Right hindlimb (tissue), 1 donor: ENCODE data around the gene POU2AF1.

Experiments used
- DNase-seq: peaks from one replicate; pipeline ENCODE4 v3.0.0-alpha.2; 2018

The POU2AF1 gene

DNA sequence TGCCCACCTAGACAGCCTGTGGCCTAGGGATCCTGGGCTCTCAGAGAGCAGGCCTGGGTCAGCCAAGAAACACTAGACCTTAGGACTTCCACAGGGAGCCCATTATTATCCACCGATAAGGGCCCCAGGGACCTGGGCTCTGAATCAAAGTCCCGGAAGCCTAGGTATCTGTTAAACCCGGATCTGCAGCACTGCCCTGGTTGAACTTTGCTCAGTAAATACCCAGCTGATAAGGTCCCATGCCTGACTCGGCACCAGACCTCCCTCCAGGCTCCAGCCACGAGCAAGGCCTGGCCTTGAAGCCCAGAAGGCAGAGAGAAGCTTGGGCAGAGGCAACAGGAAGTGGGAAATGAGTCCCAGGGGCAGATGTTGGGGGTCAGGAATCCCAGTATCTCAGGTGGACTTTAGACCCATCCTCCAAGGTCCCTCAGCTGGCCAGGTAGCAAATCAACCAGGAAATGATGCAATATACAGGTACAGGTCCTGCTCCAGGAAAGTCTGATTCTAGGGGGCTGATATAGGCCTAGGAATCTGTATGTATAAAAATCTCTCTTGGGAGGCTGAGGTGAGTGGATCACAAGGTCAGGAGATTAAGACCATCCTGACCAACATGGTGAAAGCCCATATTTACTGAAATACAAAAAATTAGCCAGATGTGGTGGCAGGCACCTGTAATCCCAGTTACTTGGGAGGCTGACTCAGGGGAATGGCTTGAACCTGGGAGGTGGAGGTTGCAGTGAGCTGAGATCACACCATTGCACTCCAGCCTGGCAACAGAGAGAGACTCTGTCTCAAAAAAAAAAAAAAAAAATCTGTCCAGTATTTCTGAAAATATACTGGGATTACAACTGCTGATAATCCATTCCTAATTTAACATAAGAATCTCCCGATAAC, 18.7 kb downstream of the POU2AF1 start:
- no peak for DNase-seq

DNA sequence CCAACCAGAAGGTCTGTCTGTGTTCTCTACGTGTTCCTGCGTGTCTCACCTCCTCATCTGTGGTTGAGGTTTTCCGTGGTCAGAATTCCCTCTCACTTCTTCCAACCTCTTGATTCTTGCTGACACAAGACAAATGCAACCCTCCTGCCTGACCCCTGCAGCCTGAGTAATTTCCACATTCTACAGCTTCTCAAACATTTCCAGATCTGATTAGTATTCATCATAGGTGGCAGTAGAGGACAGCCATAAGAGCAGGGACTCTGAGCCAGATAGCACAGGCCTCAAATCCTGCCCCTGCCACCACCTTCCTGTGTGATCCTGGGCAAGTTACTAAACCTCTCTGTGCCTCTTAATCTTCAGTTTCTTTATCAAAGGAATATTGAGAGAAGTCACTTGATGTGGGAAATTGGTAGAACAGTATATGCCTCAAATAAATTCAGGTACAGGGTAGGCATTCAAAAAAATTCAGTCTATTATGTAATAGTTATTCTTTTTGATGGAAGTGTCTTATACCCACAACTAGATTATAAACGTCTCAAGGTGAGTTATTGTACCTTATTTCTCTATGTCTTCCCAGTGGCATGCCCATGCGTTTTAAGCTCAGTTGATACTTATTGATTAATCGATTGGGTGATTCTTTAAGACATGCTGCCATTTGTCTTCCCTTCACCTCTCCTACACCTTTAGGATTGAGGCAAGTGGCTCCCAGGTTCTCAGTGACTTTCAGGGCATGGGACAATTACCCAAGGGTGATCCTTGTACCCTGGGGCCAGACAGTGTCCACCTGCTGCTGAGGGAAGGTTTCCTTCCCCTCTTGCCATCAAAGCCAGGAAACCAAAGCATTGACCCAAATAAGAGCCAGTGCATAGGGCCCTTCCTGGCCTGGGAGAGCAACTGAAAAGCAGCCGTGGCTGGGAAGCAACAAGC, 19.6 kb downstream of the POU2AF1 start:
- no peak for DNase-seq

DNA sequence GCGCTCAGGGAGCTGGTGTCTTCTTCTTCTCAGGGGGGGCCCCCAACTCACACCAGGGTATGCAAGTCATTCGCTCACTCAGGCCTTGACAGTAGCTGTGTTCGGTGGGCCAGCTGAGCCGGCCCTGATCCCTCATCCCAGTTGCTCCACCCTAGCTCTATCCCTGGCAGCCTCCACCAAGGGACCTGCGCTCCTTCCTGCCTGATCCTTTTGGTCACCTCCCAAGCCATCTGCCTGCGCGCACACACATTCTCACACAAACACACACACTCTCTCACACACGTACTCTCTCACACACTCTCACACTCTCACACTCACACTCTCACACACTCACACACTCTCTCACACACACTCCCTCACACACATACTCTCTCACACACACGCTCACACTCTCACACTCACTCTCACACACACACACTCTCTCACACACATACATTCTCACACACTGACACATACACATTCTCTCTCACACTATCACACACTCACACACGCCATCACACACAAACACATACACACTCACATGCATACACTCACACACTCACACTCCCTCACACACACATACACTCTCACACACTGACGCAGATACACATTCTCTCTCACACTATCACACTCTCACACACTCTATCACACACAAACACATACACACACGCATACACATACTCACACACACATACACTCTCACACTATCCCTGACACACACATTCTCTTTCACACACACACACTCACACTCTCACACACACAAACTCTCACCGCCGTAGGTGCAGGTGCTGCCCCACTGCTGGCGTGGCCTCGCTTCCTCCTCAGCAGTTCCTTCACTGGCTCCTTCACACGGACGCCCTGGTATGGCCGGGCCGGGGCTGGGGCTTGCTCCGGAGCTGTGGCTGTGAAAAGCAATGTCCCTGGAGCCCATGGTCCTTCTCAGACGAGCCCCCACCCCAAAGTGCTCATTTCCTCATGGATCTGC, 20.8 kb downstream of the POU2AF1 start:
- no peak for DNase-seq

DNA sequence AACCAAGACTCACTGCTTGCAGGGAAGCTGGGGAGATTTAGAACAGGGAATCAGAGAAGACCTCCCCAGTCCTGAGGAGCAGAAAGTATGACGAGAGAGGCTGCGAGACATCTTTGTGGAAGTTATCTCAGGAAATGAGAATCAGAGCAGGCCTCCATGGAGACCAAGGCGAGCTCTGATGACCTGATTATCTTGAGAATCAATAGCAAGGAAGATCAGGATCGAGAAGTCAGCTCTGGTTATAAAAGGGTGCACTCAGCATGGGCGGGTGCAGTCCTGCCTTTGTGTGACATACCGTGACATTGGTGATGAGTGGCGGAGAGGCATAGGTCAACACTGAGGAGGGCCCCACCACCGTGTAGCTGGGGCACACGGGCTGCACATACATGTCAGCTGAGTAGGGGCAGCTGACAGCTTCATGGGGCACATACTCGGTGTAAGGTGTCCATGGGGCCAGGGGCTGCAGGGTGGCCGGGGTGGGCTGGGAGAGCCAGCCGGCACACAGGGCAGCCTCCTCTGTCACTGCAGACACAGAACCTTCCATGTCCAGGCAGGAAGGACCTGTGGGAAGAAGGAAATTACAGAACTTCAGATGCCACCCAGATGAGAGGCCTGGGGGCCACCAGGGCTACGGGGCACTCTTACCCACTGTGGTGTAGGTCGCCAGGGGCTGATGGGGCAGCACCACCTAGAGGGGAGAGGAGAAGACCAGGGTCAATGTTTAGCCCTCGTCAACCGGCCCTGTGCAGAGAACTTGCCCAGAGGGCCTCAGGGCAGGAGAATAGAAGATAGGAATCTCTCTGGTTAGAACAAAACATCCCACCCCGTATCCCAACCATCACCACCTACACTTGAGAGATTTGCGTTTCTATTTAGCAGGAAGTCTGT, 21.7 kb downstream of the POU2AF1 start:
- no peak for DNase-seq

DNA sequence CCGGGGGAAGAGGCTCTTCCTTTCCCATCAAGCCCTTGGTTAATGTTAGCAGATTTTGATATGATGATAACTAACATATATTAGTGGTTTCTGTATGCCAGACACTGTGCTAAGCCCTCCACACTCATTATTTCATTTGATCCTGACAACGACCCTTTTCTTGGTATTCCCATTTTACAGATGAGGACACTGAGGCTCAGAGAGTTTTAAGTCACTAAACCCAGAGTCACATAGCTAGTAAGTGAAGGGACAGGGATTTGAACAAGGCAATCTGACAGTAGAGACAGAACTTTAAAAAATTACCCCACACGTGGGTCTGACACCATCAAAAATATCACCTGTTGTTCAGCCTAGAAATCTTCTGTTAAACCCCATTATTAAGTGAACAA, 22.4 kb downstream of the POU2AF1 start:
- DNase-seq: no peak

DNA sequence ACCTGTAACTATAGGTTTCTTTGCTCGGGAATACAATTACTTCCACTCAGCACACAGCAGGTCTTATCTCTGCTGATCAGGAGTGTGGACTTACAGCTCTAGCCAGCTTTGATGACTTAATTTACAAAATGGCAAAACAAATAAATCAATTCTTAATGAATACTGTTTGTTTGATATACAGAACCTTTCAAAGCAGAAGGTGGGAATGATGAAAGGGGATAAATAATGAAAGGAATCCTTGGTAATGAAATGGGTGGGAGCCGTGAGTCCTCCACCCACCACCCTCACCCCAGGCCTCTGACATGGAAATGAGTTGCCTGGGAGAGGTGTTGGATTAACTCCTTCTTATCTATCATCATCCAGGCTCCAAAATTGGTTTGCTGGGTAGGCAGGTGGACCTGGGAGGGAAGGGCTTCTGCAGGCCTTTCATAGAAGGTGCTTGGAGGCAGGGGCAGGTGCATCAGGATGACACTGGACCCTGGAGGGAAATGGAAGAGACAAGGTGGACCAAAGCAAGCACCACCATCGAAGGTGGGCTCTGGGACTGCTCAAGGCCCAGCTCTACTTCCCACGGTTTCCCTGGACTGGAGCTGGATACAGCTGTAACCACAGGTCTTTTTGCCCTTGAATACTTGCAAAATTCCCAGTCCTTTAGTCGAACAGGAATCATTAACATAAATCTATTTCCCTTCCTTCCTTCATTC, 23.0 kb downstream of the POU2AF1 start:
- DNase-seq: no peak

DNA sequence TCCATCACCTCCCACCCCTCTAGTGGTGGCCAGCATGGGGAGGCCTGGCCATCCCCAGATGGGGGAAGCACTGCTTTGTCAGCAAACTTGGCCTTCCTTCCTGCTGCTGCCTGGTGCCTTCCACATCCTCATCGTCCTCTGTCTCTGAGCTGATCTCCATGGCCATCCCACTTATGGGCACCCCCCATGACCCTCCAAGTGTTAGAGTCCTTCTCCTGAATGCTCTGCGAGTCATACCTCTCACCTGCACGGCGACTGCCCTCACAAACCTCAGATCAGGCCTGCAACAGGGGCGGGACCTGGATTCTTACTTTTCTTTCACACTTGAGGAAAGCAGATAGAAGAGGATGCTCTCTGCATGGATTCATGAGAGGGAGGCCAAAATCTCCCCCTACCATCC, 24.0 kb downstream of the POU2AF1 start:
- no peak for DNase-seq

DNA sequence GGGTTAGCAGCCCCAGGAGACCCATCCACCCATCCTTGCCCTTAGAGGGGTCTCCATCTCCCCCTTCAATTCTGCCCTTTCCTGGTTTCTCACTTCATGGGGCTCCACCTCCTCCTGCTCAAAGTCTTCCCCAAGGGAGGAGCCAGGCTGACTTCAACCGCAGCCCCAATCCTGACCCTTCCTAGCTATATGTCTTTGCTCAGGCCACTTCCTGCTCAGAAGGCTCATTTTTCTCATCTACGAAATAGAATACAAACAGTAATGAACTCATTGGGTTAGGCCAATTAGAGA, 24.5 kb downstream of the POU2AF1 start:
- DNase-seq: no peak

DNA sequence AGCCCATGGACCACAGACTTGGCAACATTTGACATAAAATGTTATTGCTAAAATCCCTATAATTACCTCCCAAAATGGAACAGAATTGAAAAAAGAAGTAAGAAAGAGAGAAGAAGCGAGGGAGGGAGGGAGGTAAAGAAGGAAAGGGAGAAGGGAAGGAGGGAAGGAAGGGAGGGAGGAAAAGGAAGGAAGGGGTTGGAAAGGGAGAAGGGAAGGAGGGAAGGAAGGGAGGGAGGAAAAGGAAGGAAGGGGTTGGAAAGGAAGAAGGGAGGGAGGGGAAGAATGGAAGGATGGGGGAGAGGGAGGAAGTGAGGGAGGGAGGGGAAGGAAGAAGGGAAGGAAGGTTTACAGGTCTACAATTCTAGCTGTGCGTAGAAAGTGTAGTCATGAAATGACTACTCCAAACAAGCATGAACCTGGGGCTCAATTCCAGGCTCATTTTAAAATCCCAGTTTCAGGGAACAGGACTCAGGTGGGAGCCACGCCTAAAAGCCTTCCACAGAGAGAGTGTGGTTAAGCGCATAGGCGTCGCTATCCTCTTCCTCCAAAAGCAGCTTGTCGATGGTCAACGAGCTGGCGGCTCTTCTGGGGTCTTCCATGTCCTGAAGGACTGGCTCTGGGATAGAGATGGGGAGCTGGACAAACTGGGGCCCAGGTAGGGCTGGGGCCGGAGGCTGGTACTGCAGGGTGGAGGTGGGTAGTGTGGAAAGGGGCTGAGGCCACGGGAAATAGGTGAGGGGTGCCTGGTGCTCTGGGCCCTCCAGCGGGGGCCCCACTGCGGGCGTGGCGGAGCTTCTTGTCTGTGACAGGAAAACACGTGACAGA, 25.1 kb downstream of the POU2AF1 start:
- DNase-seq: no peak

DNA sequence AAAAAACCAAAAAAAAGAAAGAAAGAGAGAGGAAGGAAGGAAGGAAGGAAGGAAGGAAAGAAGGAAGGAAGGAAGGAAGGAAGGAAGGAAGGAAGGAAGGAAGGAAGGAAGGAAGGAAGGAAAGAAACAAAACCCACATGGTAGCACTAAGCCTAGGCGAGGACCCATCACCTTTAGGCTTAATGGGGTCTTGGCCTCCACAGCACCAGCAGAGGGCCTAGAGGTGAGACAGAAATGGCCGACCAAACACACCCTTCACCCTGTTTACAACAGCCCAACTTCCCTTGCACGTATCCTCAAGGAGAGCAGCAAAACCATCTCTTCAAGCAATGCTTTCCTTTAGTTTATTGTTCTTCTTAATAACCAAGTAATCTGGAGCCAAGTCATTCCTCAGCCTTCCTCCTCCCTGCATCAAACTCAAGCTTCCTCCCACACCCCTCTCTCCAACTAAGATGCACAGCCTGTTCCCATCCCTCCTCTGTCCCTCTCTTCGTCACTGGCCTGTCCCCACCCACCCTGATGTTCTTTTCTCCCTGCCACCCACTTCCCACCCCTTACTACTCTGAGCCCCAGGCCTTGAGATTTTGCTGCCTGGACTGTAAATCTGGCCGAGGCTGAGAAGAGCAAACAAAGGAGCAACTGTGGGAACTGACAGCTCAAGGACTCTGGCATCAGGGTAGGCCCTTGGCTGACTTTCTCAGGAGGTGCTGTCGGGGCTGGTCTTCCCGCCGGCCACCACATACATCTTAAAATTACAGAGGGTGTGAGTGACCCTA, 26.0 kb downstream of the POU2AF1 start:
- peak; percentile 42 for DNase-seq

DNA sequence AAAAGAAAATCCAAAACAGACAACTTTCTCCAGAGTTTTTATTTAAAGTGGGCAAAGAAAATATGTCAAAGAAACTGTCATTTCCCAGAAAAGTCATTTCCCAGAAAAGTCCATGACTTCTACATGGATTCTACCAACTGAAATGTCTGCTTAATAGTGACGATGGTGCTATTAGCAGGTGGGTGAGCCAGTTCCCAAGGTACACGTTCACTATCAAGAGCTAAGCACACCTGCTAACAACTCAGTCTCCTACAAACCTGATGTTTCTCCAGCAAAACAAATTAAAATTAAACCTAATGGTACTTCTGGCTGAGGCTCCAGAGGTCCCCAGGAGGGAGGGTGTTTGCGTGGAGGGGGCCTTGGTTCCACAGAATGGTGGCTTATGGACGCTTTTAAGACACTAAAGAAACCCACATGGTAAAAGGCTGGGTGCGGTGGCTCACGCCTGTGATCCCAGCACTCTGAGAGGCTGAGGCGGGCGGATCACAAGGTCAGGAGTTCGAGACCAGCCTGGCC, 26.8 kb downstream of the POU2AF1 start:
- no peak for DNase-seq

DNA sequence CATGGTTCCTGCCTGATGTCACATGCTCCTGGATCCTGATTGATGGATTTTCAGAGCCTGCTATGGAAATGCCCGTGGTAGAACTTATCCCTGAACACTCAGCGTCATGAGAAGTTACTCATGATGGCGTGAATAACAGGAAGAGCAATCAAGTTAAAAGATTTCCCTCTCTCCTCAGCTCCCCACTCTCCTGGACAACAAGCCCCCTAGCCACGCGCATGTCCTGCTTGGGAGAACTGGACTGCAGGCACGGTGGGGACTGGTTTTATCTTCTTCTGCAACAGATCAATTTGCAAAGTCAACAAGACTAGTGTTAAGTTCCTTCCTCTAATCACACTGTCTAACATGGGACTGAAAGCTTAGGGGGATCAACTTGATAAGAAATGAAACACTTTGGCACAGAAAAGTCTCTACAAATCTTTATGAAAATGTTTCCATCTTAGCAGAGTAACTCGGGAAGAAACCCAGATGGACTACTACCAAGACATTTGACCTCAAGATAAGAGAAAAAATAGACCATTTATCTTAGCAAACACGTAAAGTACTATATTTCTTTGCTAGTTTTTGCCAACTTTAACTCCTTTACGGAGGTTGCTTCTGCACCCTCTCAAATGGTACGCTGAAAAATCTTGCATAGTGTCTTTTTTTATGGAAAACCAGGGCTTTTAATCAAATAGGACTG, 27.6 kb downstream of the POU2AF1 start:
- DNase-seq: no peak

DNA sequence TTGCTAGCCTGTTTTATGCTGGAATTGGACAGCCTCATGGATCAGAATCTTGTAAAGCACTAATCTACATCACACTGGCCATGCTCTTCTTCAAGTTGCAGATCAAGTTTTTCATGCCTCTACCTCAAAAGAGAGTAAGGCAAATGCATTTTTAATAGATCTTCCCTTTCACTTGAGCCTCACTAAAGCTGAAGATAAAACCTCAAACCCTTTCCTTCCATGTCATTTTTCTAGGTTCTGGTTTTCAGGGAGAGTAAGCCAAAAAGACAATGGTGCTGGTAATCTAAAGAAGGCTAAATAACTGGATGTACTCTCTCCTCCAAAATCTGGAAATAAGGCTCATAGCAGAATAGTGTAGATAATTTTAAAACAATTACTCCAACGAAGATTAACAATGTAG, 28.3 kb downstream of the POU2AF1 start:
- DNase-seq: no peak

DNA sequence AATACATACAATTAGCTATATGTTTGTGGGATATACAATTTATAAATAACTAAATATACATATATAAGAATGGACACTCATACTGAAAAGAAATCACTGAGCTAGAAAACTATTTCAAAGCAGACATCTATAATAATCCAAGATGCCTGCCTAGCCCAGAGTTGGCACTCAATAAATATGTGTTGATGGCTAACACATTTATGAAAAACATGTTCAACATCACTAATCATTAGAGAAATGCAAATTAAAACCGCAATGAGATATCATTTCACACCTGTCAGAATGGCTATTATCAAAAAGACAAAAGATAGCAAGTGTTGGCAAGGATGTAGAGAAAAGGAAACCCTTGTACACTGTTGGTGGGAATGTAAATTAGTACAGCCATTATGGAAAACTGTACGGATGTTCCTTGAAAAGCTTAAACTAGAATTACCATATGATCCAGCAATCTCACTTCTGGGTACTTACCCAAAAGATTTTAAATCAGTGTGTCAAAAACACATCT, 29.8 kb downstream of the POU2AF1 start:
- DNase-seq: no peak

DNA sequence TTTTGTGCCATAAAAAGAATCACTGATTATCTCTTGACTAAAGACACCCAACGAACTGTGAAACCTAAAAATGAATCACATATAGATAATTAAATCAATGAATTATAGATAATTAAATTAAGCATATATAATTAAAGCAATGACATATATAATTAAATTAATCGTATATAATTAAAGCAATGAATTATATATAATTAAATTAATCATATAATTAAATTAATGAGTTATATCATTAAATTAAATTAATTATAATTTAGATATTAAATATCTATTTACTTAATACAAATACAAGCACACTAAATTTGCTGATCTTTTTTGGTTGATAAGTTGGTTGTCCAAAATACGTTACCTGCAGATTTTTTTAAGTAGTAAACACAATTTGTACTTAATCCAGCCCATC, 30.9 kb downstream of the POU2AF1 start:
- no peak for DNase-seq

DNA sequence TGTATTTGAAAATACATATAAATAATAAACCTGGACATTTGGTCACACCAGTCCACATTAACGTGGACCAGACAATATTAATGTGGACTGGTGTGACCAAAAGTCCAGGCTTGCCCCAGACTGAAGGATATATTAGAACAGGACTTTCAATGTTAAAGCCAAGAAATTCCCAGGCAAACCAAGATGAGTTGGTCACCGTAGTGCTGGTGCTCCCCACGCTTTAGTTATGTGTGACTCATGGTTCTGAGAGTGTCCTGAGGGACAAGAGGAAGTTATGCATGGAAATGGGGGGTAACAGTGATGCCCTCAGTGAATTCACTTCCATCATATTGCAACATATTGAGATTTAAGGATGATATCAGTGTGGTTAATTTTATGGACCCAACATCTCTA, 31.4 kb downstream of the POU2AF1 start:
- DNase-seq: no peak

DNA sequence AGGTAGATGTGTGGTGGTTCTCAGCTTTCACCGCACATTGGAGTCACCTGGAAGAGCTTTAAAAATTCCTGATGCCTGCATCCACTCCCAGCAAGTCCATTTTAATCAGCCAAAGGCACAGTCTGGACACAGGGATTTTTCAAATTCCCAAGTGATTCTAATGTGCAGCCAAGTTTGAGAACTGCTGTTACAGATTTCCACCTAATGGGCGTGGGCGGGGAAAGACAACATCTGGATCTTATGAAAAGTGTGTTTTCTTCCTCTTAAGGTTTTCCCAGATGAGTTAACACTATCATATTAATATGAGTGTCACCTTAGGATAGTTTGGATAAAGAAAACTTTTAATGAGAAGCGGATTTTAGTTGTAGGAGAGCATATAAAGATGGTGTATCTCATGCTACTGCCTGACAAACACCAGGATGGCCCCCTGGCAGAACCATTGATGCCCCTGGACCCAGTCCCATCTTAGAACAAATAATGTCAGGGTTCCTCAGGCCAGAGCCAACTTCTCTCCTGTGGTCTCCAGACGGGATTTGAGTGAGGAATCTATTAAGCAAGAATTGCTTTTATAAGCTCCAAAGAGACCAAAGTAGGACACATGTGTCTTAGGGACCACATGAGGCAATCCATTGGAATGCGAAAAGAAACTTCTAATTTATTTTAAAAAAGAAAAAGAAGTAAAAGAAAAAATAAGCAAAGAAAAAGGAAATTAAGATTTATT, 31.9 kb downstream of the POU2AF1 start:
- no peak for DNase-seq

DNA sequence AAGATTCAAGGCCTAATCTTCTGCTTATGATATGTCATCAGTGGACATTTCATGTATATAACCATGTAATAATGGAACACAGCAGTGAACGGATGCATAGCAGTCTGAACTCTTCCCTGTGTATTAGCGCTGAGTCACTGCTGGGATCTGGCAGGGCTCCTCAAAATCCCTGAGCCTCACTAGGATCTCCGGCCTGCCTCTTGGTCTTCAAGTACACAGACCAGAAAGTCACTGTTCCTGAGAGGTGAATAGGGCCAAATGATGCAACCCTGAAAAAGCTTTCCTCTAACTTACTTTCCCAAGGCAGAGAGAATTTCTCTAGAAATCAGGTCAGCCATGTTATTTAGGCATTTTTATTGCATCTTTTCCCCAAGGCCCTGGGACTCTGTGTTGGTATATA, 35.0 kb downstream of the POU2AF1 start:
- DNase-seq: peak; percentile 82
